GM19023 (cell line): Measurements from ENCODE around the gene DRD5.
"Not testable (repeated sequence)": the region's sequence is repeated elsewhere in the genome, so short reads cannot be mapped to it uniquely, and the experiment has no call there.

Experiments
- ATAC-seq: cut with Tn5 transposase; IDR thresholded peaks from one replicate; pipeline ENCODE4 v1.9.1; 2021; ENCODE audit warnings: mild to moderate bottlenecking, moderate library complexity; ENCODE audit not compliant: unreplicated experiment

DRD5 gene

GRCh38 chr4:9781343-9782135 is at the start of gene DRD5:
Gene DRD5, plus strand, starts transcription at chr4:9781634. Its CDS starts 396 bp downstream, at chr4:9782030.
- no peak for ATAC-seq

GRCh38 chr4:9732256-9732655 is 49.2 kb upstream of the DRD5 start:
- not testable (repeated sequence) for ATAC-seq

GRCh38 chr4:9735515-9735914 is 45.9 kb upstream of the DRD5 start:
- ATAC-seq: no peak

GRCh38 chr4:9737280-9737679 is 44.2 kb upstream of the DRD5 start:
- ATAC-seq: not testable (repeated sequence)

- ATAC-seq: not testable (repeated sequence)
Observed at GRCh38 chr4:9743789-9744188, 37.6 kb upstream of the DRD5 start.

- ATAC-seq: no peak
Observed at GRCh38 chr4:9745782-9746181, 35.7 kb upstream of the DRD5 start.

- no peak for ATAC-seq
Observed at GRCh38 chr4:9758641-9759317, 22.7 kb upstream of the DRD5 start.

GRCh38 chr4:9762823-9763475 is 18.5 kb upstream of the DRD5 start:
- ATAC-seq: no peak

- ATAC-seq: no peak
Observed at GRCh38 chr4:9764155-9764696, 17.2 kb upstream of the DRD5 start.

GRCh38 chr4:9765091-9765490 is 16.3 kb upstream of the DRD5 start:
- ATAC-seq: no peak

- no peak for ATAC-seq
Observed at GRCh38 chr4:9769321-9769720, 12.1 kb upstream of the DRD5 start.

- ATAC-seq: no peak
Observed at GRCh38 chr4:9771034-9771433, 10.4 kb upstream of the DRD5 start.

GRCh38 chr4:9773471-9773870 is 8.0 kb upstream of the DRD5 start:
- ATAC-seq: no peak

GRCh38 chr4:9782136-9782436 is 652 bp downstream of the DRD5 start:
- no peak for ATAC-seq

- not testable (repeated sequence) for ATAC-seq
Observed at GRCh38 chr4:9785891-9786290, 4.5 kb downstream of the DRD5 start.

- no peak for ATAC-seq
Observed at GRCh38 chr4:9792381-9792780, 10.9 kb downstream of the DRD5 start.

GRCh38 chr4:9796641-9797040 is 15.2 kb downstream of the DRD5 start:
- not testable (repeated sequence) for ATAC-seq

GRCh38 chr4:9800848-9801247 is 19.4 kb downstream of the DRD5 start:
- ATAC-seq: no peak

GRCh38 chr4:9804918-9805317 is 23.5 kb downstream of the DRD5 start:
- ATAC-seq: no peak

GRCh38 chr4:9808077-9808476 is 26.6 kb downstream of the DRD5 start:
- ATAC-seq: no peak

- ATAC-seq: no peak
Observed at GRCh38 chr4:9811806-9812205, 30.4 kb downstream of the DRD5 start.
